MCF 10A (cell line): Measurements from ENCODE around the gene SOX10. TPM values are rescaled to one million over a fixed set of nuclear protein-coding genes. Genes with fewer than 3 reads are reported as not detected.

ENCODE experiments used
- BruUV-seq: library from RNA; stranded (reverse); fragments of 400-500 nt; replicated peaks from 2 replicates; lab custom pipeline; 2021; lab: Mats Ljungman, UMichigan
- CTCF ChIA-PET: fragments of 300-600 bp; sonication (Branson Sonifier 250); formaldehyde crosslinking; extraction: SDS; loops from one replicate; lab custom pipeline; 2021; ENCODE audit warnings: antibody characterized with exemption, inconsistent platforms; lab: Yijun Ruan, JAX
- POLR2A ChIA-PET: fragments of 300-600, 350-650 bp; sonication (Branson Sonifier 250); formaldehyde crosslinking; extraction: SDS; loops from one replicate; lab custom pipeline; 2020; ENCODE audit warnings: antibody characterized with exemption, inconsistent platforms; lab: Yijun Ruan, JAX
- DNase-seq: peaks from one replicate; pipeline ENCODE4 v3.0.0-alpha.2; 2018; ENCODE audit not compliant: unreplicated experiment
- H3K27ac Mint-ChIP-seq: one replicate; pipeline ENCODE4 v1.8.0; 2022; ENCODE audit warnings: mild to moderate bottlenecking, low read depth, mixed read lengths; ENCODE audit not compliant: unreplicated experiment
- H3K27me3 Mint-ChIP-seq: one replicate; pipeline ENCODE4 v1.8.0; 2022; ENCODE audit warnings: mixed read lengths; ENCODE audit not compliant: insufficient read depth, unreplicated experiment
- H3K36me3 Mint-ChIP-seq: one replicate; pipeline ENCODE4 v1.8.0; 2022; ENCODE audit warnings: mild to moderate bottlenecking, moderate library complexity, mixed read lengths; ENCODE audit not compliant: insufficient read depth, unreplicated experiment
- H3K4me1 Mint-ChIP-seq: one replicate; pipeline ENCODE4 v1.8.0; 2022; ENCODE audit warnings: mixed read lengths; ENCODE audit not compliant: insufficient read depth, unreplicated experiment
- H3K4me3 Mint-ChIP-seq: one replicate; pipeline ENCODE4 v1.8.0; 2022; ENCODE audit warnings: mild to moderate bottlenecking, moderate library complexity, mixed read lengths; ENCODE audit not compliant: unreplicated experiment
- H3K9me3 Mint-ChIP-seq: one replicate; pipeline ENCODE4 v1.8.0; 2022; ENCODE audit warnings: mixed read lengths; ENCODE audit not compliant: unreplicated experiment
- intact Hi-C: fragments of 100-400 bp; cut with micrococcal nuclease; formaldehyde crosslinking; loops from 2 replicates; pipeline ENCODE4 v1.14.1; 2022
- total RNA-seq: library from RNA; stranded (reverse); gene quantifications from 2 replicates; pipeline ENCODE4 v1.2.3, GENCODE V29; 2022
- TF ChIP-seq, protein P1 (sequence below): fragments of 200-600 bp; IDR thresholded peaks from one replicate; pipeline ENCODE4 v1.8.0; 2022; ENCODE audit warnings: antibody characterized with exemption, mild to moderate bottlenecking; ENCODE audit not compliant: unreplicated experiment

The SOX10 gene
- total RNA-seq, 1 experiment from 2014 or later: not detected

DNA sequence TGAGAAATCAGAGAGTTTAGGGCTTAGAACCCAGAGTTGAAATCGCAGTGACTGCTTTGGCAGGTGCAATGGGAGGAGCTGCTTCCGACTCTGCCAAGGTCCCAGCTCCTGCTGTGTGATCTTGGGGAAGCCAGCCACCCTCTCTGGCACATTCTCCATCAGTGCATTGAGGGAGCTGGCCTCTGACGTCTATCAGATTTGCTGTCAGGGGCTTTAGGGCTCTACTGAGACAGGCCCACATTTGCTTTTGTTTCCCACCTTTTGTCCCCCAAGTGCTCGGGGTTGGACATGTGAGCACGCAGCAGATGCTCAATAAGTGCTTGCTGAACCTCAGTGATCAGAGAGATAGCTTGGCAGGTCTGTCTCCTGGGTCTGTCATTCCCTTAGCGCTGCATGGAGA, 10.6 kb upstream of the SOX10 start:
- Mint-ChIP-seq H3K4me3 (no peak overlapping the region), H3K27ac (no peak overlapping the region), H3K27me3 (no peaks in the 10 kb centered on the region), H3K4me1 (peaks cover 37% of the 10 kb centered on the region), H3K9me3 (no peaks in the 10 kb centered on the region), H3K36me3 (no peaks in the 10 kb centered on the region)
- intact Hi-C loops: no loop called here
- ChIA-PET CTCF (interaction anchor here (0.6 to 1.4 kb wide), 3 partner anchors 10 to 132 kb away, joined by 3 to 7 read pairs (median 5); no protein-coding TSS in a partner anchor), POLR2A (interaction anchor here (0.7 kb wide), 1 partner anchor 10 kb away, joined by 3 read pairs; no protein-coding TSS in a partner anchor)
- DNase-seq: no peak
- BruUV-seq: no TSS peak
- TF ChIP-seq, protein P1, sequence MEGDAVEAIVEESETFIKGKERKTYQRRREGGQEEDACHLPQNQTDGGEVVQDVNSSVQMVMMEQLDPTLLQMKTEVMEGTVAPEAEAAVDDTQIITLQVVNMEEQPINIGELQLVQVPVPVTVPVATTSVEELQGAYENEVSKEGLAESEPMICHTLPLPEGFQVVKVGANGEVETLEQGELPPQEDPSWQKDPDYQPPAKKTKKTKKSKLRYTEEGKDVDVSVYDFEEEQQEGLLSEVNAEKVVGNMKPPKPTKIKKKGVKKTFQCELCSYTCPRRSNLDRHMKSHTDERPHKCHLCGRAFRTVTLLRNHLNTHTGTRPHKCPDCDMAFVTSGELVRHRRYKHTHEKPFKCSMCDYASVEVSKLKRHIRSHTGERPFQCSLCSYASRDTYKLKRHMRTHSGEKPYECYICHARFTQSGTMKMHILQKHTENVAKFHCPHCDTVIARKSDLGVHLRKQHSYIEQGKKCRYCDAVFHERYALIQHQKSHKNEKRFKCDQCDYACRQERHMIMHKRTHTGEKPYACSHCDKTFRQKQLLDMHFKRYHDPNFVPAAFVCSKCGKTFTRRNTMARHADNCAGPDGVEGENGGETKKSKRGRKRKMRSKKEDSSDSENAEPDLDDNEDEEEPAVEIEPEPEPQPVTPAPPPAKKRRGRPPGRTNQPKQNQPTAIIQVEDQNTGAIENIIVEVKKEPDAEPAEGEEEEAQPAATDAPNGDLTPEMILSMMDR: no peak

DNA sequence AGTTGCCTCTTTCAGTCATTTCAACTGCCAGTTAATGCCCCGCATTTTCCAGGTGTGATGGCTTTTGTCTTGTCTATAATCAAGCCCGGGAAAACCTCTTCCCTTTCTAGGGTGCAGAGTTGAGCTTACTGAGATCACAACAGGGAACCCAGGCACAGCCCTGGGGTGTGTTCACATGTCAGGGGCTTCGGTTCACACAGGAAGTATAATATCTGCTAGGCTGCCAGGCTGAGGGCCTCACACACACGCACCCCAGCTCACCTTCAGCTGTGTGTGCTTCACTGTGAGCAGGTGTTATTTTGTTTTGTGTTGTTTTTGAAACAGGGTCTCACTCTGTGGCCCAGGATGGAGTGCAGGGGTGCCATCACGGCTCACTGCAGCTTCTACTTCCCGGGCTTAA, 9.7 kb upstream of the SOX10 start:
- Mint-ChIP-seq H3K36me3 (no peaks in the 10 kb centered on the region), H3K27ac (no peak overlapping the region), H3K27me3 (no peaks in the 10 kb centered on the region), H3K9me3 (no peaks in the 10 kb centered on the region), H3K4me1 (peaks cover 28% of the 10 kb centered on the region), H3K4me3 (no peak overlapping the region)
- DNase-seq: no peak
- intact Hi-C loops: no loop called here
- CTCF ChIA-PET: interaction anchor here (1.0 to 1.4 kb wide), 2 partner anchors 58 to 131 kb away, joined by 3 to 7 read pairs; no protein-coding TSS in a partner anchor
- TF ChIP-seq, protein P1: no peak
- no TSS peak for BruUV-seq
- POLR2A ChIA-PET: interaction anchor here (0.7 to 0.8 kb wide), 3 partner anchors 23 to 76 kb away, joined by 3 read pairs; no protein-coding TSS in a partner anchor

DNA sequence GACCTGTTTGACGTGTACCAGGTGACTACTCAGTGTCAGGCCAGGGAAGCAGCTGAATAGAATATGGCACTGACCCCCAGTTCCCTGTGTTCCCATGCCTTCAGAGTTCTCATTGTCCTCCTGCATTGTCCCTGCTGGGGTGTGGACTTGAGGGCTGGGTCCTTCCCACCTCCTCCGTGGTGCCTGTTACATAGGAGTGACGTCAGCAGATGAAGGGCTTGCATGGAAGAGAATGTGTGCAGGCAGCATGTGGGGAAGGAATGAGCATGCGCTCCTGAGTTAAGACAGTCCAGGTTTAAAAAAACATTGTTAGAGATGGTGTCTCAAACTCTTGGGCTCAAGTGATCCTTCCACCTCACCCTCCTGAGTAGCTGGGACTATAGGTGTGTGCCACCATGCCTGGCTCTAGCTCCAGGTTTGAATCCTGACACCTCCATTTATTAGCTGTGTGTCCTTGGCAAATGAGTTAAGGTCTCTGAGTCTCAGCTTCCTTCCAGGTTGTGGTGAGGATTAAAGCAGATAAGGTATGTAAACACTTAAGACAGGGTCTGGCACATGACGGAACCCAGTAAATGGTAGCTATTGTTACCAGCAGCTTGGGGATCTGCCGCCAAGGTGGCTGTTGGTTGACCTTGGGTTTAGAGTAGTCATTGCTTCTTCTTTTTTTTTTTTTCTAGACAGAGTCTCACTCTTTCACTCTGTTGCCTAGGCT, 7.5 kb upstream of the SOX10 start:
- intact Hi-C loops: no loop called here
- TF ChIP-seq, protein P1: no peak
- DNase-seq: no peak
- H3K4me3 Mint-ChIP-seq: no peak overlapping the region
- no TSS peak for BruUV-seq
- POLR2A ChIA-PET: no interaction called here
- CTCF ChIA-PET: interaction anchor here (0.6 kb wide), 1 partner anchor 128 kb away, joined by 4 read pairs; no protein-coding TSS in a partner anchor
- peaks cover 12% of the 10 kb centered on the region for H3K4me1 Mint-ChIP-seq
- no peaks in the 10 kb centered on the region for H3K27me3 Mint-ChIP-seq
- H3K36me3 Mint-ChIP-seq: no peaks in the 10 kb centered on the region
- H3K27ac Mint-ChIP-seq: no peak overlapping the region
- H3K9me3 Mint-ChIP-seq: no peaks in the 10 kb centered on the region

DNA sequence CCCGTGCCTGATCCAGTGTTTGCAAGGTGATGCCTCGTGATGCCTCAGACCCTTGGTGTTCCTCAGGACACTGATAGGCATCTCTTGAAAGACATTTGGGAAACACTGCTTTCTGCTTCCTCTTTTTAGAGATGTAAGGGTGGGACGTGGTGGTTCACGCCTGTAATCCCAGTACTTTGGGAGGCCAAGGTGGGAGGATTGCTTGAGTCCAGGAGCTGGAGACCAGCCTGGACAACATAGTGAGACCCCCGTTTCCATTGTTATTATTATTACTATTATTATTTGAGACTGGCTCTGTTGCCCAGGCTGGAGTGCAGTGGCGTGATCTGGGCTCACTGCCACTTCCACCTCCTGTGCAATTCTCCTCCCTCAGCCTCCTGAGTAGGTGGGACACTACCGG, 6.5 kb upstream of the SOX10 start:
- Mint-ChIP-seq H3K9me3 (no peaks in the 10 kb centered on the region), H3K27me3 (no peaks in the 10 kb centered on the region), H3K4me1 (peaks cover 2% of the 10 kb centered on the region), H3K36me3 (no peaks in the 10 kb centered on the region), H3K4me3 (no peak overlapping the region), H3K27ac (no peak overlapping the region)
- ChIA-PET CTCF (no interaction called here), POLR2A (no interaction called here)
- TF ChIP-seq, protein P1: no peak
- BruUV-seq: no TSS peak
- DNase-seq: no peak
- intact Hi-C loops: no loop called here
